RWPE1 (cell line): ENCODE measurements around the gene ABLIM2.

ENCODE experiments used
- CTCF ChIA-PET: fragments of 350-600 bp; sonication (Branson Sonifier 250); formaldehyde crosslinking; extraction: SDS; loops from one replicate; lab custom pipeline; 2021; lab: Yijun Ruan, JAX
- POLR2A ChIA-PET: fragments of 400-600 bp; formaldehyde crosslinking; extraction: SDS; loops from one replicate; lab custom pipeline; 2020; ENCODE audit warnings: antibody characterized with exemption; ENCODE audit not compliant: low non-redundant PET; lab: Yijun Ruan, JAX
- DNase-seq: peaks from one replicate; pipeline ENCODE4 v3.0.0; 2012; ENCODE audit warnings: low spot score
- H3K27ac ChIP-seq: fragments of 450-650 bp; 2 replicates; pipeline ENCODE4 v1.5.1; 2017
- TF ChIP-seq, protein P1 (sequence below): fragments of 450-650 bp; conservative IDR thresholded peaks from 2 replicates; pipeline ENCODE4 v1.5.1; 2017; ENCODE audit warnings: low read depth, mild to moderate bottlenecking

Gene ABLIM2

DNA sequence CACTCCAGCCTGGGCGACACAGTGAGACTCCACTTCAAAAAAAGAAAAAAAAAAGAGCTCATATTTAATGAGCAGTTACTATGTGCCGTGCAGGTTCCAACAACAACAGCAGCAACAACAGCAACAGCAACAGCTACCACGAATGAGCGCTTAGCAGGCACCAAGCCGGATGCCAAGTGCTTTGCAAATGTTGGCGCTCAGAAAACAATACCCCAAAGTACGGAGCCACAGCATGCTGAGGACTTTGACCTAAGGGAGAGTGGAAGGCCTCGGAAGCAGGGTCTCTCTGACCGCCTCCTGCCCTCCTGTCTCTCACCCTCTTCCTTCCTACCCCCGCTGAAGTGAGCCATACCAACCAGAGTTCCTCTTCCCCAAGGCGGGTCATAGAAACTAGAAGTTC is 116.7 kb downstream of the ABLIM2 start:
- CTCF ChIA-PET: no interaction called here
- no peak for DNase-seq
- POLR2A ChIA-PET: no interaction called here
- no peak overlapping the region for H3K27ac ChIP-seq
- TF ChIP-seq, protein P1, sequence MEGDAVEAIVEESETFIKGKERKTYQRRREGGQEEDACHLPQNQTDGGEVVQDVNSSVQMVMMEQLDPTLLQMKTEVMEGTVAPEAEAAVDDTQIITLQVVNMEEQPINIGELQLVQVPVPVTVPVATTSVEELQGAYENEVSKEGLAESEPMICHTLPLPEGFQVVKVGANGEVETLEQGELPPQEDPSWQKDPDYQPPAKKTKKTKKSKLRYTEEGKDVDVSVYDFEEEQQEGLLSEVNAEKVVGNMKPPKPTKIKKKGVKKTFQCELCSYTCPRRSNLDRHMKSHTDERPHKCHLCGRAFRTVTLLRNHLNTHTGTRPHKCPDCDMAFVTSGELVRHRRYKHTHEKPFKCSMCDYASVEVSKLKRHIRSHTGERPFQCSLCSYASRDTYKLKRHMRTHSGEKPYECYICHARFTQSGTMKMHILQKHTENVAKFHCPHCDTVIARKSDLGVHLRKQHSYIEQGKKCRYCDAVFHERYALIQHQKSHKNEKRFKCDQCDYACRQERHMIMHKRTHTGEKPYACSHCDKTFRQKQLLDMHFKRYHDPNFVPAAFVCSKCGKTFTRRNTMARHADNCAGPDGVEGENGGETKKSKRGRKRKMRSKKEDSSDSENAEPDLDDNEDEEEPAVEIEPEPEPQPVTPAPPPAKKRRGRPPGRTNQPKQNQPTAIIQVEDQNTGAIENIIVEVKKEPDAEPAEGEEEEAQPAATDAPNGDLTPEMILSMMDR: no peak

DNA sequence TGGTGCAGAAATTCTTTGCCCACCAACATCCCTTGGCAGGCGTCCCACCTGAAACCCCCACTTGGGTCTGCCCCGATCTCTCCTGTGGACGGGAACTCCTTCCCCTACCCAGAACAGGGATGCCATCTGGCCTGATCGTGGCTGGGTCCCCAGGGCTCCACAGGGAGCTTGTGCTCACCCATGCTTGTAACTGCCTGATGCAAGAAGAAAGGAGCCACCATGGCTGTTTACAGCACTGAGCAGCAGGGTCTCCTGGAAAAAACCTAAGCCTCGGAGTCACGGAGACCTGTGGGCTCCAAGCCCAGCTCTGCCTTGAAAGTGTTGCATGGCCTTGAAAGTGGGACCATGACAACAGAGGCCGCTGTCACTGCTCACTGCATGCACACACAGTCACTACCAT is 117.4 kb downstream of the ABLIM2 start:
- POLR2A ChIA-PET: no interaction called here
- CTCF ChIA-PET: no interaction called here
- TF ChIP-seq, protein P1: no peak

DNA sequence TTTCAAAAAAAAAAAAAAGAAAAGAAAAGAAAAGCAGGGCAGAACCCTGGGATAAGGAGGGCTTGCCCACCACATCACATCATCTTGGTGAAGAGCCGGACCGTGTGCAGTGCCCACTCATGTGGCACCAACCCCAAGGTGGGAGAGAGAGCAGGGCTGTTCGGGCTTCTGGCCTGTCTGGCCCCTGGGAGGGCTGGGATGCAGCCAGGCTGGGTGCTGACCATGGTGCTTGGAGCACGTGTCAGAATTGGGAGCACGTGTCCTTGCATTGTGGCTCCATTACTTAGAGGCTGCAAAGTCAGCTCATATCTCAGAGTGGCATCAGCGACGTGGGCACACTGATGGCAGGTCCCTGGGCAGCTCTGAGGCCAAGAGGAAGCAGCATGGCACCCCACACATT is 118.0 kb downstream of the ABLIM2 start:
- H3K27ac ChIP-seq: no peak overlapping the region
- TF ChIP-seq, protein P1: no peak
- ChIA-PET POLR2A (no interaction called here), CTCF (no interaction called here)
- no peak for DNase-seq

More for the DNA sequence above, 117.4 kb downstream of the ABLIM2 start:
- no peak overlapping the region for H3K27ac ChIP-seq
- DNase-seq: no peak

DNA sequence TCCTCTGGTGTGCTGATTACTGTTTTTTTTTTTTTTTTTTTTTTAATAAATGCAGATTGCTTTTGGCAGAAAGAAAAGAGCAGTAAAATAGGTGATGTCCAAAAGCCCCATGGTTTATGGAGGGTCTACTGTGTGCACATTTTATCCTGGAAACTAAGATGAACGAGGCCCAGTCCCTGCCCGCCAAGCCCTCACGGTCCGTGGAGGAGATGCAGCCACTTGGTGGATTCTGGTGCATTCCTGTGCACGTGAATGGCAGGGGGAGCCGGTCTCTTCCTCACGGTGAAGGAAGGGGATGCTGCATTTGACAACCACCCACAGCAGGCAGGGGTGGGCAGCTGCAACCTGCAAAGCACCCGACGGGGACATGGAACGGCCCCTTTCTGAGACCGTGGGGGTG is 118.8 kb downstream of the ABLIM2 start:
- TF ChIP-seq, protein P1: no peak
- ChIA-PET POLR2A (no interaction called here), CTCF (no interaction called here)
- DNase-seq: no peak
- no peak overlapping the region for H3K27ac ChIP-seq

DNA sequence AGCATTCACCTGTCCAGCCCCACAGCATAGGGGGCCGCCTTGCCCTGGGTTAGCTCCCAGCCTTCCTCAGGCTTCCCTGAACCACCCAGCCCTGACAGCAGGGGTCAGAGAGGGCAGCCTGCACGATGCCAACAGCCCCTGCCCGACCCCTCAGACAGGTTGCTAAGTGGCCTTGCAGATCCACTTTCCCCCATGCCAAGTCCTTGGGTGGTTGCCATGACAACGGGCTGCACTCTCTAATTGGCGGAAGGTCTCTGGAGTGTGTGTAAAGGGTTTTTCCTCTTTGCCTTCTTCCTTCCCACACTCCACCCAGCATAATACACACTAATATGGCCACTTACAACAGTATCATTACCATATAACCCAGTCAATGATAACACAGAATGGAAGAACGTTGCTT is 119.3 kb downstream of the ABLIM2 start:
- CTCF ChIA-PET: no interaction called here
- H3K27ac ChIP-seq: no peak overlapping the region
- POLR2A ChIA-PET: no interaction called here
- no peak for DNase-seq
- TF ChIP-seq, protein P1: no peak

DNA sequence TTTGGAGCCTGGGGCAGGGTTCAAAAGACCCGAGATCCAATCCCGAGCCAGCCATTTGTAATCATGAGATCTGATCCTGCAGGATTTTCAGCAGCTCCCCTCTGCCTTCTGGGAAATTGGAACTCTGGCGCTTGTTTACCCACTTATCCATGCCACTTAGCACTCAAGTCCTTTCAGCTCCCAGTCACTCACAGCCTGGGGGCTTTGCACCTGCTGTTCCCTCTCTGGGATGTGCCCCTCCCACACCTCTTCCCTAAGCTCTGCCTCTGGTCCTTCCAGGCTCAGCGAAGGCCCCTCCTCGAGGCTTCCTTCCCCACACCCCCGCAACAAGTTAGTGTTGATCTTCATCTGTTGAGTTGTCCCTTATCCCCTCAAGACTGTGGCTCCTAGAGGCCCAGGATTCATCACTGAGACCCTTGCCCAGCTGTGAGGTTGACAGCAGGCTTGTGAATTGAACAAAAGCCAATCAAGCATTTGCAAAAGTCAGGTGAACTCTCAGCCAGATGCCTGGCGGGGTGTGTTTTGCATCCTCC is 119.8 kb downstream of the ABLIM2 start:
- ChIA-PET CTCF (no interaction called here), POLR2A (no interaction called here)
- TF ChIP-seq, protein P1: no peak
- no peak overlapping the region for H3K27ac ChIP-seq
- no peak for DNase-seq
